NCI-H146 treated with DMSO at 0.1 percent for 48 hours (cell line): ENCODE results near the gene PROX1.

Experiments used
- DNase-seq: peaks from one replicate; lab custom pipeline; 2025; ENCODE audit not compliant: unreplicated experiment; lab: John Stamatoyannopoulos, UW

Gene PROX1

GRCh38 chr1:213997038-213997771 is 9.4 kb downstream of the PROX1 start:
- DNase-seq: no peak

- DNase-seq: no peak
Observed at GRCh38 chr1:213997772-213998107, 10.0 kb downstream of the PROX1 start.

- peak; percentile 30 for DNase-seq
Observed at GRCh38 chr1:213998785-213999184, 11.0 kb downstream of the PROX1 start.

- DNase-seq: no peak
Observed at GRCh38 chr1:213999732-214000131, 12.0 kb downstream of the PROX1 start.

GRCh38 chr1:214002060-214002459 is 14.3 kb downstream of the PROX1 start:
- peak; percentile 98 for DNase-seq

GRCh38 chr1:214002472-214002871 is 14.7 kb downstream of the PROX1 start:
- peak; percentile 98 for DNase-seq

GRCh38 chr1:214003233-214003632 is 15.5 kb downstream of the PROX1 start:
- DNase-seq: no peak

GRCh38 chr1:214004014-214004413 is 16.2 kb downstream of the PROX1 start:
- no peak for DNase-seq

GRCh38 chr1:214004795-214005194 is 17.0 kb downstream of the PROX1 start:
- no peak for DNase-seq

GRCh38 chr1:214005708-214006107 is 17.9 kb downstream of the PROX1 start:
- no peak for DNase-seq

GRCh38 chr1:214006845-214007244 is 19.1 kb downstream of the PROX1 start:
- DNase-seq: no peak

- no peak for DNase-seq
Observed at GRCh38 chr1:214008347-214008746, 20.6 kb downstream of the PROX1 start.

- DNase-seq: no peak
Observed at GRCh38 chr1:214008791-214009422, 21.1 kb downstream of the PROX1 start.

GRCh38 chr1:214009423-214010196 is 21.8 kb downstream of the PROX1 start:
- DNase-seq: no peak

GRCh38 chr1:214010197-214010573 is 22.4 kb downstream of the PROX1 start:
- DNase-seq: no peak

GRCh38 chr1:214010717-214011116 is 22.9 kb downstream of the PROX1 start:
- DNase-seq: no peak

GRCh38 chr1:214012418-214012817 is 24.6 kb downstream of the PROX1 start:
- no peak for DNase-seq

GRCh38 chr1:214013614-214014377 is 26.0 kb downstream of the PROX1 start:
- no peak for DNase-seq

- DNase-seq: no peak
Observed at GRCh38 chr1:214014730-214015129, 27.0 kb downstream of the PROX1 start.

GRCh38 chr1:214017191-214017982 is 29.6 kb downstream of the PROX1 start:
- peak; percentile 9 for DNase-seq
